Retinal pigment epithelial cell (primary cell): Measurements from ENCODE around the gene USH1G.

Experiments used
- DNase-seq: peaks from one replicate; pipeline ENCODE4 v3.0.0-alpha.2; 2010; ENCODE audit warnings: low read depth
- H3K4me3 ChIP-seq: 2 replicates; pipeline ENCODE4 v1.5.1; 2011; ENCODE audit warnings: mild to moderate bottlenecking, low read length, control low read depth, moderate library complexity
- CTCF ChIP-seq: conservative IDR thresholded peaks from 2 replicates; pipeline ENCODE4 v1.5.1; 2011; ENCODE audit warnings: low read depth, low read length, control low read depth, inconsistent platforms

USH1G gene

DNA sequence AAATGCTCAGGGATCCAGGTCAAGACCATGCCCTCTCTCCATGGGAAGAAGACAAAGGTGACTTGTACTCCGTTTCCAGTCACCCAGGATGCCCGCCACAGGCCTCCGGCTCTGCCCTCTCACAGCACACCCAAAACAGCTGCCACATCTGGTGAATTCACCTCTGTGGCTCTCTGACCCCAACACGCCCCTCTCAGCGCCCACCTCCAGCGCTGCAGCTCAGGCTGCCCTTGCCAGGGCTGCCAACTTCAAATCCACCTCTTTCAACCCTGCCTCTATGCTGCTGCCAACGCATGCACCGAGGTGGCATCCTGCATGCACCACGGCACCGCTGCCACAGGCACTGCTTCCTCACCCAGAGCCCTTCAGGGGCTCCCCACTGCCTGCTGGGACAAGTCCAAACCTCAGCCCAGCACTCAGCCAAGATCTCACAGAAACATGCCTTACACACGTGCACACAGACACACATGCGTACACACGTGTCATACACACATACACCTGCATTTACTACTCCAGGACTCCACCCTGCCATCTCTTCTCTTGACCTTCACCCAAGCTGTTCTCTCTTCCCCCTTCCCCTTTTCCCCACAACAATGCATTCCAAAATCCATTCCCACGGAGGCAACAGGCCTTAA lies 42.0 kb upstream of the USH1G start:
- no peak for TF ChIP-seq CTCF
- H3K4me3 ChIP-seq, result no peak overlapping the region

GRCh38 chr17:74964246-74964761 lies 41.2 kb upstream of the USH1G start:
- no peak for TF ChIP-seq CTCF
- H3K4me3 ChIP-seq, result no peak overlapping the region
- DNase-seq, result no peak

More for the DNA sequence above, 42.0 kb upstream of the USH1G start:
- DNase-seq, result no peak

DNA sequence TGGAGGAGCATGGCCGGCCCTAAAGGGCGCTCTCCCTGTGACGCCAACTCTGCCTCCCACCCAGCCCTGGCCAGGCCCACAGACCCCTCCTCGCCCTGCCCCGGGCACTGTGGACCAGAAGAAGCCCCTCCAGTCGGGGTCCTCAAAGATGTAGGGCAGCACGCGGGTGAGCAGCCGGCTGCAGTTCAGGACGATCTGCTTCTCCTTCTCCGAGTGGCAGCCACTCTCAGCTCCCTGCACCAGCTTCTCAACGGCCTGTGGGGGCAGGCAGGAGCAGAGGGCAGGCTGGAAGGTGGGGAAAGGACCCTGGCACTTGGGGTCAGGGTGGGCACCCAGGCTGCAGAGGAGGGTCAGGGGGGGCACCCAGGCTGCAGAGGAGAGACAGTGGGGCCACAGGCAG lies 40.6 kb upstream of the USH1G start:
- H3K4me3 ChIP-seq, result no peak overlapping the region
- DNase-seq, result no peak
- peak; percentile 12 for TF ChIP-seq CTCF

GRCh38 chr17:74962622-74963394 lies 39.8 kb upstream of the USH1G start:
- DNase-seq, result no peak
- no peak for TF ChIP-seq CTCF
- no peak overlapping the region for H3K4me3 ChIP-seq

GRCh38 chr17:74961657-74962350 lies 38.7 kb upstream of the USH1G start:
- no peak overlapping the region for H3K4me3 ChIP-seq
- DNase-seq, result no peak
- peak; percentile 69 for TF ChIP-seq CTCF

DNA sequence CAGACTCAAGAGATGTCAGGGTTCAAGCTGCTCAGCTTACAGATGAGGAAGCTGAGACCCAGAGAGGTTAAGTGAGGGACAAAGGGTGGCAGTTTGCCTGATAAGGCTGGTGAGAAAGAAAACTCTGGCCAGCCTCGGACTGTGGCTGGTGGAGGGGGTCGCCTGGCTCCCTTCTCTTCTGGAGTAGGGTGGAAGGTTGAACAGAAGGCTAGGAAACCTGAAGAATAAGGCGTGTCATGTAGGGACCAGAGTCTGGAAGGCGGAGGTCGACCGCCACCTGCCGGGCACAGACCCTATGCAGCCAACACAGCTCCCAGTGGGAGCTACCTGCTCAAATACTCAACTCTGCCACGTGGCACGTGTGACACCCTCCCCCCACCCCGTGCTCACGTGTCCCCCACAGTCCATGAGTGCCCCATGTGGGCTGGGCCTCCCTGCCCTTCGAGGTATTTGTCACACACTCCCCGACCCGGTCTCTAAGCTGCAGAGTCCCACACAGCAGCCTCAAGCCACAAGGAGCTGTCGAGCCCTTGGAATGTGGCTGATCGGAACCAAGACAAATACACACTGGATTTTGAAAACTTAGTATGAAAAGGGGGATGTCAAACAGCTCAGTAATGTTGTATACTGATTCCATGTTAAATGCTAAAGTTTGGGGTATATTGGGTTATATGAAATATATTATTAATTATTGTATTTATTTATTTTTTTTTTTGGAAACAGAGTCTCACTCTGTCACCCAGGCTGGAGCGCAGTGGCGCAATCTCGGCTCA lies 37.7 kb upstream of the USH1G start:
- peak; percentile 72 for TF ChIP-seq CTCF
- DNase-seq, result no peak
- no peak overlapping the region for H3K4me3 ChIP-seq
